ENCODE results near the gene SOX10. TPM values are rescaled to one million over a fixed set of nuclear protein-coding genes. Genes with fewer than 3 reads are reported as not detected.

SOX10 gene
- total RNA-seq, 1 donor from 2014 or later = not detected

- TF ChIP-seq, protein P1, sequence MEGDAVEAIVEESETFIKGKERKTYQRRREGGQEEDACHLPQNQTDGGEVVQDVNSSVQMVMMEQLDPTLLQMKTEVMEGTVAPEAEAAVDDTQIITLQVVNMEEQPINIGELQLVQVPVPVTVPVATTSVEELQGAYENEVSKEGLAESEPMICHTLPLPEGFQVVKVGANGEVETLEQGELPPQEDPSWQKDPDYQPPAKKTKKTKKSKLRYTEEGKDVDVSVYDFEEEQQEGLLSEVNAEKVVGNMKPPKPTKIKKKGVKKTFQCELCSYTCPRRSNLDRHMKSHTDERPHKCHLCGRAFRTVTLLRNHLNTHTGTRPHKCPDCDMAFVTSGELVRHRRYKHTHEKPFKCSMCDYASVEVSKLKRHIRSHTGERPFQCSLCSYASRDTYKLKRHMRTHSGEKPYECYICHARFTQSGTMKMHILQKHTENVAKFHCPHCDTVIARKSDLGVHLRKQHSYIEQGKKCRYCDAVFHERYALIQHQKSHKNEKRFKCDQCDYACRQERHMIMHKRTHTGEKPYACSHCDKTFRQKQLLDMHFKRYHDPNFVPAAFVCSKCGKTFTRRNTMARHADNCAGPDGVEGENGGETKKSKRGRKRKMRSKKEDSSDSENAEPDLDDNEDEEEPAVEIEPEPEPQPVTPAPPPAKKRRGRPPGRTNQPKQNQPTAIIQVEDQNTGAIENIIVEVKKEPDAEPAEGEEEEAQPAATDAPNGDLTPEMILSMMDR (IDR thresholded peaks at IDR 0.05) = no peak
- H3K36me3 Mint-ChIP-seq (ENCODE audit: unreplicated experiment) = no peaks in the 10 kb centered on the region
- DNase-seq (ENCODE audit: extremely low spot score, unreplicated experiment) = no peak
- no peak overlapping the region for H3K27ac Mint-ChIP-seq (ENCODE audit: unreplicated experiment)
- H3K27me3 Mint-ChIP-seq (ENCODE audit: unreplicated experiment) = no peaks in the 10 kb centered on the region
- no peaks in the 10 kb centered on the region for H3K4me1 Mint-ChIP-seq (ENCODE audit: unreplicated experiment)
- no peak overlapping the region for H3K4me3 Mint-ChIP-seq (ENCODE audit: unreplicated experiment)
- no peaks in the 10 kb centered on the region for H3K9me3 Mint-ChIP-seq (ENCODE audit: unreplicated experiment)
Measured at GRCh38 chr22:37985050-37985585, 763 bp upstream of the SOX10 start.

GRCh38 chr22:37982938-37983859, 1.2 kb downstream of the SOX10 start:
- TF ChIP-seq, protein P1 (IDR thresholded peaks at IDR 0.05) = peak; percentile 13
- Mint-ChIP-seq H3K4me3 (ENCODE audit: unreplicated experiment) (no peak overlapping the region), H3K27ac (ENCODE audit: unreplicated experiment) (no peak overlapping the region), H3K9me3 (ENCODE audit: unreplicated experiment) (no peaks in the 10 kb centered on the region), H3K4me1 (ENCODE audit: unreplicated experiment) (no peaks in the 10 kb centered on the region), H3K36me3 (ENCODE audit: unreplicated experiment) (peaks cover under 1% of the 10 kb centered on the region), H3K27me3 (ENCODE audit: unreplicated experiment) (no peaks in the 10 kb centered on the region)
- no peak for DNase-seq (ENCODE audit: extremely low spot score, unreplicated experiment)

DNA sequence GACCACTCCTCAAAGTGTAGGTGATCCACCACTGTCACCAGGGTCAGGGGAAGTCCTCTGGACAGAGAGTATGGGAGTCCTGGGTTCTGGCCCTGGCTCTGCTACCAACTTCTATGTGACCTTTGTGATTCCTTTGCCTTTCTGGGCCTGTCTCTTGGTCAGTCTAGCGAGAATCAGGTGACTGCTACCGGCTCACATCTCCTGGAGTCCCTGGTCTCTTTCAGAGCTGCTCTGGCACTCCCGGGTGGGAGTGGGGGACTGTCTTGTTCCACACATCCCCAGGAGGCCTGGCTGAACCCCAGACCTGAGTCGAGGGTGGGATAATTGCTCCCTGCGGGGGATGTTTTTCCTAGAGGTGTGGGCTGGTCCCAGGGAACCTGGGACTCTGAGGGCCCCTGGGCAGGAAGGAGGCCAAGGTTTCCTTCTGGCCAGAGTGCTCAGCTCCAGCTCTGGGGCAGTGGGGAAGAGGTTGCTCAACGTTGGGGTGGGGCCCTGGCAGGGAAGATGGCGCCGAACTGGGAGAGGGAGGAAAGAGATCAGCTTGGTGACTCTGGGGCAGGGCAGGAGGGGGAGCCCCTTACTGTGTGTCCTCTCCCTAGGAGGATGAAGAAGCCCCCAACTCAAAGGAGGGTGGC, 2.1 kb downstream of the SOX10 start:
- TF ChIP-seq, protein P1 (IDR thresholded peaks at IDR 0.05) = no peak
- Mint-ChIP-seq H3K27me3 (ENCODE audit: unreplicated experiment) (no peaks in the 10 kb centered on the region), H3K4me1 (ENCODE audit: unreplicated experiment) (no peaks in the 10 kb centered on the region), H3K9me3 (ENCODE audit: unreplicated experiment) (no peaks in the 10 kb centered on the region), H3K27ac (ENCODE audit: unreplicated experiment) (no peak overlapping the region), H3K36me3 (ENCODE audit: unreplicated experiment) (peaks cover 1% of the 10 kb centered on the region), H3K4me3 (ENCODE audit: unreplicated experiment) (no peak overlapping the region)
- no peak for DNase-seq (ENCODE audit: extremely low spot score, unreplicated experiment)

GRCh38 chr22:37981282-37982011, 2.9 kb downstream of the SOX10 start:
- H3K27ac Mint-ChIP-seq (ENCODE audit: unreplicated experiment) = no peak overlapping the region

More at GRCh38 chr22:37981282-37982011, 2.9 kb downstream of the SOX10 start:
- H3K27me3 Mint-ChIP-seq (ENCODE audit: unreplicated experiment) = no peaks in the 10 kb centered on the region
- H3K4me1 Mint-ChIP-seq (ENCODE audit: unreplicated experiment) = no peaks in the 10 kb centered on the region
- H3K9me3 Mint-ChIP-seq (ENCODE audit: unreplicated experiment) = no peaks in the 10 kb centered on the region
- DNase-seq (ENCODE audit: extremely low spot score, unreplicated experiment) = no peak
- H3K36me3 Mint-ChIP-seq (ENCODE audit: unreplicated experiment) = peaks cover 1% of the 10 kb centered on the region
- TF ChIP-seq, protein P1 (IDR thresholded peaks at IDR 0.05) = no peak
- H3K4me3 Mint-ChIP-seq (ENCODE audit: unreplicated experiment) = no peak overlapping the region
